PC-3 (cell line): ENCODE data around the gene CREM. TPM values are rescaled to one million over a fixed set of nuclear protein-coding genes. Genes with fewer than 3 reads are reported as not detected.

Experiments
- ATAC-seq: fragments of 200-7000 bp; cut with Tn5 transposase; 2 replicates; pipeline ENCODE4 v1.9.1; 2020; ENCODE audit warnings: mild to moderate bottlenecking, moderate library complexity
- BruUV-seq: library from RNA; stranded (reverse); fragments of 400-500 nt; replicated peaks from 2 replicates; lab custom pipeline; 2021; lab: Mats Ljungman, UMichigan
- CTCF ChIA-PET: fragments of 300-600 bp; sonication (Branson Sonifier 250); formaldehyde crosslinking; loops from one replicate; lab custom pipeline; 2022; ENCODE audit warnings: antibody characterized with exemption; lab: Charles Lee
- POLR2A ChIA-PET: fragments of 300-600 bp; sonication (Branson Sonifier 250); formaldehyde crosslinking; loops from one replicate; lab custom pipeline; 2022; ENCODE audit warnings: antibody characterized with exemption; ENCODE audit not compliant: unreplicated experiment; lab: Charles Lee
- DNase-seq: peaks from one replicate; pipeline ENCODE4 v3.0.0-alpha.2; 2015
- H2AFZ ChIP-seq: fragments of 300-600 bp; sonication (generic); 2 replicates; pipeline ENCODE4 v1.6.0; 2016; ENCODE audit warnings: antibody characterized with exemption, low read length
- H3F3A ChIP-seq: fragments of 300-600 bp; sonication (generic); one replicate; pipeline ENCODE4 v1.6.0; 2017; ENCODE audit warnings: antibody characterized with exemption, low read length, control low read depth, mild to moderate bottlenecking; ENCODE audit not compliant: unreplicated experiment
- H3K27ac ChIP-seq: fragments of 300-600 bp; sonication (generic); 2 replicates; pipeline ENCODE4 v1.5.1; 2016; ENCODE audit warnings: mild to moderate bottlenecking, low read length
- H3K27me3 ChIP-seq: fragments of 300-600 bp; sonication (generic); 2 replicates; pipeline ENCODE4 v1.6.1; 2016; ENCODE audit warnings: low read length, mixed read lengths
- H3K36me3 ChIP-seq: fragments of 300-600 bp; sonication (generic); 2 replicates; pipeline ENCODE4 v1.6.1; 2016; ENCODE audit warnings: low read depth, mixed run types, low read length, mixed read lengths
- H3K4me1 ChIP-seq: fragments of 300-600 bp; sonication (generic); 2 replicates; pipeline ENCODE4 v1.5.1; 2016; ENCODE audit warnings: low read length; ENCODE audit not compliant: insufficient read depth
- H3K4me2 ChIP-seq: fragments of 300-600 bp; sonication (generic); 2 replicates; pipeline ENCODE4 v1.6.0; 2016; ENCODE audit warnings: low read length
- H3K4me3 ChIP-seq: fragments of 300-600 bp; sonication (generic); 2 replicates; pipeline ENCODE4 v1.5.1; 2016; ENCODE audit warnings: mild to moderate bottlenecking, low read length, mixed read lengths
- H3K79me2 ChIP-seq: fragments of 300-600 bp; sonication (generic); 2 replicates; pipeline ENCODE4 v1.6.1; 2017; ENCODE audit warnings: low read length, mixed read lengths
- H3K9ac ChIP-seq: fragments of 300-600 bp; sonication (generic); 2 replicates; pipeline ENCODE4 v1.6.0; 2016; ENCODE audit warnings: mild to moderate bottlenecking, low read length
- H3K9me2 ChIP-seq: fragments of 300-600 bp; sonication (generic); replicated peaks from 2 replicates; pipeline ENCODE4 v1.6.1; 2016; ENCODE audit warnings: mixed run types, low read length, mixed read lengths
- H3K9me3 ChIP-seq: fragments of 300-600 bp; sonication (generic); 2 replicates; pipeline ENCODE4 v1.6.1; 2016; ENCODE audit warnings: low read length, mixed read lengths
- H4K20me1 ChIP-seq: fragments of 300-600 bp; sonication (generic); 2 replicates; pipeline ENCODE4 v1.6.1; 2016; ENCODE audit warnings: low read length, mixed read lengths
- EZH2 ChIP-seq: fragments of 300-600 bp; sonication (generic); IDR thresholded peaks from one replicate; pipeline ENCODE4 v1.6.1; 2017; ENCODE audit warnings: antibody characterized with exemption, mild to moderate bottlenecking, low read length; ENCODE audit not compliant: unreplicated experiment
- EZH2phosphoT487 ChIP-seq: fragments of 300-600 bp; sonication (generic); IDR thresholded peaks from 2 replicates; pipeline ENCODE4 v1.6.1; 2018; ENCODE audit warnings: mild to moderate bottlenecking, antibody characterized with exemption, low read length, borderline replicate concordance
- intact Hi-C: fragments of 100-400 bp; cut with micrococcal nuclease; formaldehyde crosslinking; loops from 2 replicates; pipeline ENCODE4 v1.9.0; 2023
- total RNA-seq: library from RNA; depleted of rRNA; stranded (reverse); fragments of >200 nt; gene quantifications from 2 replicates; pipeline ENCODE4 v1.2.3, GENCODE V29; 2014
- TF ChIP-seq, protein P1 (sequence below): fragments of 300-600 bp; sonication (generic); conservative IDR thresholded peaks from 2 replicates; pipeline ENCODE4 v1.5.1; 2017; ENCODE audit warnings: antibody characterized with exemption, low read depth, mild to moderate bottlenecking, low read length

Gene CREM
- total RNA-seq, 1 experiment from 2014 or later = 195 TPM

DNA sequence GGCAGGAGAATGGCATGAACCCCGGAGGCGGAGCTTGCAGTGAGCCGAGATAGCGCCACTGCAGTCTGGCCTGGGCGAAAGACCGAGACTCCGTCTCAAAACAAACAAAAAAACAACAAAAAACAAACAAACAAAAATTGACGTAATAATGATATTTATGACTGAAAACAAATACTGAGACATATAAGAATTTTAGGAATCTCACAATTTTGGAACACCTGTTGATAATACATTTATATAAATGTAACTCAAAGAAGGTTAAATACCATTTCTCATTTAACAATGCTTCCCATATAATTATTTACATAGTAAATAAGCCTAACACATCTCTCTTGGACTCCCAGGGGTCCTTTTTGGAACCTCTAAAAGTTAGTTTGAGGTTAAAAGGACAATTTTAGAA lies 107.4 kb downstream of the CREM start:
- Histone ChIP-seq H3K4me3 (no peak overlapping the region), H3F3A (no peaks in the 10 kb centered on the region), H3K36me3 (no peaks in the 10 kb centered on the region), H3K9me3 (no peaks in the 10 kb centered on the region), H3K79me2 (no peaks in the 10 kb centered on the region), H3K4me1 (no peaks in the 10 kb centered on the region), H3K9ac (no peak overlapping the region), H3K27ac (no peak overlapping the region), H3K4me2 (no peak overlapping the region), H3K27me3 (no peaks in the 10 kb centered on the region), H3K9me2 (no peaks in the 10 kb centered on the region), H4K20me1 (no peaks in the 10 kb centered on the region), H2AFZ (no peak overlapping the region)
- no TSS peak for BruUV-seq
- intact Hi-C loops = no loop called here
- CTCF ChIA-PET = no interaction called here
- TF ChIP-seq EZH2phosphoT487 = no peak
- TF ChIP-seq, protein P1, sequence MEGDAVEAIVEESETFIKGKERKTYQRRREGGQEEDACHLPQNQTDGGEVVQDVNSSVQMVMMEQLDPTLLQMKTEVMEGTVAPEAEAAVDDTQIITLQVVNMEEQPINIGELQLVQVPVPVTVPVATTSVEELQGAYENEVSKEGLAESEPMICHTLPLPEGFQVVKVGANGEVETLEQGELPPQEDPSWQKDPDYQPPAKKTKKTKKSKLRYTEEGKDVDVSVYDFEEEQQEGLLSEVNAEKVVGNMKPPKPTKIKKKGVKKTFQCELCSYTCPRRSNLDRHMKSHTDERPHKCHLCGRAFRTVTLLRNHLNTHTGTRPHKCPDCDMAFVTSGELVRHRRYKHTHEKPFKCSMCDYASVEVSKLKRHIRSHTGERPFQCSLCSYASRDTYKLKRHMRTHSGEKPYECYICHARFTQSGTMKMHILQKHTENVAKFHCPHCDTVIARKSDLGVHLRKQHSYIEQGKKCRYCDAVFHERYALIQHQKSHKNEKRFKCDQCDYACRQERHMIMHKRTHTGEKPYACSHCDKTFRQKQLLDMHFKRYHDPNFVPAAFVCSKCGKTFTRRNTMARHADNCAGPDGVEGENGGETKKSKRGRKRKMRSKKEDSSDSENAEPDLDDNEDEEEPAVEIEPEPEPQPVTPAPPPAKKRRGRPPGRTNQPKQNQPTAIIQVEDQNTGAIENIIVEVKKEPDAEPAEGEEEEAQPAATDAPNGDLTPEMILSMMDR = no peak
- no peak for TF ChIP-seq EZH2
- DNase-seq = no peak
- POLR2A ChIA-PET = no interaction called here
- no peak for ATAC-seq

DNA sequence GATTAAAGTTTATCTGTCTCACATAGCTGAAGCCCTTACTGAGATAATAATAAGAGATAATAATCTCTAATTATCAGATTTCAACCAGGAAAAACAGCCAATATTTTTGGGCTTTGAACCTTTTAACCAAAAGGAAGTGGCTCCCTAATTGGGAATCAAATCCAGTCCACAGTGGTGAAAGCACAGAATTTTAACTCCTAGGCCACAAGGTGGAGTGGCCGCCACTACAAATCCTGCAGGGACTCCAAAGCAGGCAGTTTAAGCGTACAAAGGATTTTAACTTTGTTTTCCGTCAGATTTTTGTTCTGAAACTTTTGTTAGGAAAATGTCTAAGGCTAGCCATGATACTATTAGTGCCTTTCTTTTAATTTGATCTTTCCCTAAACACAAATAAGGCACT lies 110.1 kb downstream of the CREM start:
- no peak overlapping the region for H3K4me3 ChIP-seq
- ChIA-PET CTCF (interaction anchor here (0.6 to 1.4 kb wide), 4 partner anchors 87 to 326 kb away, joined by 3 to 4 read pairs (median 3); no protein-coding TSS in a partner anchor), POLR2A (no interaction called here)
- intact Hi-C loops = loop anchor here (1.0 to 5.0 kb wide), 5 partner anchors 96 to 1644 kb away; no protein-coding TSS in a partner anchor
- TF ChIP-seq EZH2phosphoT487 (no peak), EZH2 (no peak)
- TF ChIP-seq, protein P1 = peak; percentile 99
- BruUV-seq = no TSS peak
- no peaks in the 10 kb centered on the region for H4K20me1 ChIP-seq
- DNase-seq (peak; percentile 92), ATAC-seq (peak; percentile 97)
- H3K9ac ChIP-seq = no peak overlapping the region
- no peaks in the 10 kb centered on the region for H3K9me2 ChIP-seq
- no peaks in the 10 kb centered on the region for H3K79me2 ChIP-seq
- H3K27me3 ChIP-seq = no peaks in the 10 kb centered on the region
- H3K36me3 ChIP-seq = no peaks in the 10 kb centered on the region
- H3K9me3 ChIP-seq = no peaks in the 10 kb centered on the region
- H3K4me1 ChIP-seq = no peaks in the 10 kb centered on the region
- peak overlapping the region; percentile 4; the same call in 1 of the 2 replicates for H3K4me2 ChIP-seq
- H2AFZ ChIP-seq = peak overlapping the region; percentile 39
- H3K27ac ChIP-seq = no peak overlapping the region
- H3F3A ChIP-seq = no peaks in the 10 kb centered on the region

DNA sequence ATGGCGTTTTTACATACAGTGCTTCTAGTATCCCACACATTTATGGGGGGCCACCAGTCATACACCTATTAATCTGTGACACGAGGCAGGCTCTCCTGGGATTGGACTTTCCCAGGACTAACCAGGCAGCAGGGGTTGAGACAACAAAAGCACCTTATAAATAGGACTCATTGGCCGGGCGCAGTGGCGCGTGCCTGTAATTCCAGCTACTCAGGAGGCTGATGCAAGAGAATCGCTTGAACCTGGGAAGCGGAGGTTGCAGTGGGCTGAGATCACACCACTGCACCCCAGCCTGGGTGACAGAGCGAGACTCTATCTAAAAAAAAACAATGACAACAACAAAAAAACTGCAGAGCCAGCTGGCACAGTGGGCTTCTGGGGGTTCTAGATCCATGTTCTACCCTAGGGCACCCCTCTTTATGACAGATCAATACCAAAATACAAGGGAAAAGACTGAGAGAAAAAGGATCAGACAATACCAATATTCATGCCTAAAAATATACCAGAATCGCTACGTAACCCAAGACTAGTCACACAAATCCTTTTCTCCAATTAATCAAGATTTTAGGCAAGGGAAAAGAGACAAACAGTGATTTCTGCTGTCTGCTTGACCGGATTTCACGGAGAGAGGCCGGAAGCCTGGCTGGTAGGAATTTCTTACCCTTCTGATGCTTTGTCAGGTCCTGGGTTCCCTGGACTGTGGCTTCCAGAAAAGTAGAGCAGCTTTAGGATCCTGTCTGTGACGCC lies 111.3 kb downstream of the CREM start:
- DNase-seq (no peak), ATAC-seq (no peak)
- H3F3A ChIP-seq = no peaks in the 10 kb centered on the region
- H3K4me3 ChIP-seq = no peak overlapping the region
- no peaks in the 10 kb centered on the region for H3K36me3 ChIP-seq
- TF ChIP-seq EZH2phosphoT487 (no peak), EZH2 (no peak)
- TF ChIP-seq, protein P1 = no peak
- H3K9me2 ChIP-seq = no peaks in the 10 kb centered on the region
- H3K9me3 ChIP-seq = no peaks in the 10 kb centered on the region
- H3K4me1 ChIP-seq = no peaks in the 10 kb centered on the region
- ChIA-PET CTCF (interaction anchor here (1.6 kb wide), 1 partner anchor 69 kb away, joined by 3 read pairs; no protein-coding TSS in a partner anchor), POLR2A (interaction anchor here (0.7 kb wide), 1 partner anchor 309 kb away, joined by 9 read pairs; no protein-coding TSS in a partner anchor)
- peak overlapping the region; percentile 39 for H2AFZ ChIP-seq
- no peaks in the 10 kb centered on the region for H3K79me2 ChIP-seq
- H4K20me1 ChIP-seq = no peaks in the 10 kb centered on the region
- no TSS peak for BruUV-seq
- H3K27ac ChIP-seq = no peak overlapping the region
- intact Hi-C loops = loop anchor here (2.0 to 5.0 kb wide), 2 partner anchors 149 to 1643 kb away; no protein-coding TSS in a partner anchor
- no peaks in the 10 kb centered on the region for H3K27me3 ChIP-seq
- H3K4me2 ChIP-seq = no peak overlapping the region
- H3K9ac ChIP-seq = no peak overlapping the region
